GM19463 (cell line): Measurements from ENCODE around the gene DHPS.
A peak's percentile ranks its signal among the peaks of the same experiment; 100 is the strongest.

Experiments
- ATAC-seq: cut with Tn5 transposase; IDR thresholded peaks from one replicate; pipeline ENCODE4 v1.9.1; 2021; ENCODE audit warnings: mild to moderate bottlenecking, moderate library complexity; ENCODE audit not compliant: unreplicated experiment

The DHPS gene

DNA sequence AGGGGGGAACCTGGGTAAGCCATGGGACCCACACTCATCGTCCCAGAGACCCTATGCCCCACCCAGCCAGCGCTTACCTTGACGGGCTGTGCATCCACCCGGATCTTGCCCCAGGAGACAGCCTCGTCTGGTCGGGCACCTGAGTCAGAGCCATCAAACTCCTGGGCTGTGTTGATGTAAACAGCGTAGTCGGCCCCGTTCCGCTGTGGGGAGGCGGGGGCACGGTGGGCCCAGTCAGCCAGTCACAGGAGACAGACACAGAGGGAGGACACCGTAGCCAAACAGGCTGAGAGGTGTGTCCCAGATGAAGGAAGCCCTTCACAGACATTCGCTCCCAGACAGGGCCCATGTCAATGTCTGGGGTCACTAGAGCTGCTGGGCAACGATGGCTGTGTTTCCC, 5.7 kb downstream of the DHPS start:
- no peak for ATAC-seq

DNA sequence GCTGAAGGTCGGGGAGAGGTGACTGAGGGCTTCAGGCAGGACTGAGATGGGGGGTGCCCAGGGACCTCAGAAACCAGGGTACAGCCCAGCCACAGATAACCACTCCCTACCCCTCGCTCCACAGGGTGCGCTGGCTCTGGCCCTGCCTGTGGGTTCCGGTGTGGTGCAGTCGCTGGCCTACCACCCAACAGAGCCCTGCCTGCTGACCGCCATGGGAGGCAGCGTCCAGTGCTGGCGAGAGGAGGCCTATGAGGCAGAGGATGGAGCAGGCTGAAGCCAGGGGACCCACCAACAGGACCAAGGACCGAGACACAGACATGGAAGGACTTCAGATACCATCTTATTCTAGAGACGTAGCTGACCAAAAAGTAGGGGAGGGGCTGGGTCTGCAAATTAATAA, 6.3 kb downstream of the DHPS start:
- ATAC-seq = no peak

- no peak for ATAC-seq
These were observed 8.9 kb downstream of the DHPS start for GRCh38 chr19:12672744-12673143.

GRCh38 chr19:12670159-12670928, 11.3 kb downstream of the DHPS start:
- no peak for ATAC-seq

DNA sequence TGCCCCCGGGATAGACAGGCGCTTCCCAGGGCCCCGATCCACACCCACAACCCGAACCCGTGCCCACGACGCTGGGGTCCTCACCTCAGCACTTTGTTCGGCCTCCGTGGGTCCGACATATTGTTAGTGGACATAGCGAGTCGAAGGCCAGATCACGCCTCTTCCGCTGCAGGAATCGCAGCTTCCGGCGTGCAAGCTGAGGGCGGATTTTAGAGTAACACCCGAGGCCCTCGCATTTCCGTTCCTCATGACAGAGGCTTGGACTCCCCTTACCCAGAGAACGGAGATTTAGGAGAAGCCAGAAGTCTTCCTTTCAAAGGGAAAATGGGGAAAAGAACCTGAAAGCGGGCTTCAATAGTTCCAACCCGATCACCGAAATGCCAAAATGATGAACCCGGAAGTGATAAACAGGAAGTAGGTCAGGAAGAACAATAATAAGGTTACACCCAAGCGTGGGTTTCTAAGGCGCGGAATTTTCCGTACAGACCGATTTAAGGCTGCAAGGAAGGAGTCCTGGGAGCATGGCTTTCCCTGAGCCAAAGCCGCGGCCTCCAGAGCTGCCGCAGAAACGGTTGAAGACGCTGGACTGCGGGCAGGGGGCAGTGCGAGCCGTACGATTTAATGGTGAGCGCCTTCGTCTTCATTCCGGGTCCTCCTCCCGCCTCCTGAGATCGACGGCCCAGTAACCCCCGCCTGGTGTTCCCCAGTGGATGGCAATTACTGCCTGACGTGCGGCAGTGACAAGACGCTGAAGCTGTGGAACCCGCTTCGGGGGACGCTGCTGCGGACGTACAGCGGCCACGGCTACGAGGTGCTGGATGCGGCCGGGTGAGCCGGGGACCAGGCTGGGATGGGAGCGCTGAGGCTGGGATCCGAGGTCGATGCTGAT, 12.2 kb downstream of the DHPS start:
- ATAC-seq = no peak

- ATAC-seq = no peak
These were observed 12.8 kb downstream of the DHPS start for GRCh38 chr19:12668932-12669269.

DNA sequence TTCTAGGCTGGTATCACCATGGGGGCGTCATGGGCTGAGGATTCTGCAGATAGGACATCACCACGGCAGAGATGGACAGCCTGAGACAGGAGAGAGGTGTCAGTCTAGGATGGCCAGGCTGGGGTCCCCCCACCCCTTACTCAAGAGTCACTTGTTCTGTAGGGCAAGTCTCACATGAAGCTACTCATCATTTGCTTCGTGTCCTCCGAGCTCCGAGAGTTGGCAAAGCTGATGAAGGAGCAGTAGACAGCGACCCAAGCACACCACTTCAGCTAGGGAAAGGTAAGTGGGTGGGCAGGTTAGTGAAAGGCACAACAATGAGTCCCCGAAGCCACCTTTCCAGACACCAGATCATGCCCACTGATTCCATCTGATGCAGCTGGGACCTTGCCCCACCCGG, 13.3 kb downstream of the DHPS start:
- no peak for ATAC-seq

GRCh38 chr19:12667731-12668302, 13.9 kb downstream of the DHPS start:
- ATAC-seq = no peak

- ATAC-seq = peak; percentile 68
These were observed 15.2 kb downstream of the DHPS start, which contains the start of the genes MAN2B1 and WDR83 for GRCh38 chr19:12666265-12667048. MAN2B1 (minus strand) TSS chr19:12666742; CDS start chr19:12666701, 41 bp downstream. WDR83 (plus strand) TSS chr19:12666807; CDS start chr19:12669791, 2,984 bp downstream.

DNA sequence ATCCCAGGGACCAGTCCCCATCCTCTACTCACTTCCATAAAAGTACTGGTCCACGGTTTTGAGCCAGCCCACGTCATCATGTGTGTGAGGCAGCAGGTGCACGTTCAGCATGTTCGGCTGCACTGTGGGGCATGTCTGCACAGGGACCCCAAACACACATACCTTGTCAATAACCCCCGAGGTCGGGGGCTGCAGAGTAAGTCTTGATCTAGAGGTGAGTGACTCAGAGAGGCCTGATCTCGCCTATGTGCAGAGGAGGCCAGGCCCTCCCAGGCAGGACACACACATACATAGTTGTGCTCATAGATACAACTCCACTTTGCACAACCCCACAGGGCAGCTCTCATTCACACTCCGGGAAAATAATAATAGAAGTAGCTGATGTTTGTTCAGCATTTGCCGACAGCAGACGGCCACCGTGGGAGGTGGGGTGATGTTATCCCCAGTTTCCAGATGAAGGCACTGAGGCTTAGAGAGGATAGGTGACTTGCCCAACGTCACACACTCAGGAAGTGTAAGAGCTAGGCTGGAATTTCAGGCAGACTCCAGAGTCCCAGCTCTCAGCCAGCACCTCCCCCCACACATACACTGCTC, 15.9 kb downstream of the DHPS start:
- ATAC-seq = no peak

DNA sequence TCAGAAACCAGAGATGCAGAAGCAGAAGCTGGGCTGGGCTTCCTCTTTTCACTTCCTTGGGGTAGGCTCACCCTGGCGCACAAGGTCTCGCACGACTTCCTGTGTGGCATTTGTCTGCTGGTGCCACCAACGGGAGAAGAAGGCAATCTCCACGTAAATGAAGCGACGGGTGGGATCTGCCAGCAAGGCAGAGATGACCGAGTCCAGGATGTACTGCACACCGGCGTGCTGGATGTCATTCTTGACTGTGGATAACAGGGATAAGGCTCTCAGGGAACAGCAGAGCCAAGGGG, 16.5 kb downstream of the DHPS start:
- ATAC-seq = no peak

DNA sequence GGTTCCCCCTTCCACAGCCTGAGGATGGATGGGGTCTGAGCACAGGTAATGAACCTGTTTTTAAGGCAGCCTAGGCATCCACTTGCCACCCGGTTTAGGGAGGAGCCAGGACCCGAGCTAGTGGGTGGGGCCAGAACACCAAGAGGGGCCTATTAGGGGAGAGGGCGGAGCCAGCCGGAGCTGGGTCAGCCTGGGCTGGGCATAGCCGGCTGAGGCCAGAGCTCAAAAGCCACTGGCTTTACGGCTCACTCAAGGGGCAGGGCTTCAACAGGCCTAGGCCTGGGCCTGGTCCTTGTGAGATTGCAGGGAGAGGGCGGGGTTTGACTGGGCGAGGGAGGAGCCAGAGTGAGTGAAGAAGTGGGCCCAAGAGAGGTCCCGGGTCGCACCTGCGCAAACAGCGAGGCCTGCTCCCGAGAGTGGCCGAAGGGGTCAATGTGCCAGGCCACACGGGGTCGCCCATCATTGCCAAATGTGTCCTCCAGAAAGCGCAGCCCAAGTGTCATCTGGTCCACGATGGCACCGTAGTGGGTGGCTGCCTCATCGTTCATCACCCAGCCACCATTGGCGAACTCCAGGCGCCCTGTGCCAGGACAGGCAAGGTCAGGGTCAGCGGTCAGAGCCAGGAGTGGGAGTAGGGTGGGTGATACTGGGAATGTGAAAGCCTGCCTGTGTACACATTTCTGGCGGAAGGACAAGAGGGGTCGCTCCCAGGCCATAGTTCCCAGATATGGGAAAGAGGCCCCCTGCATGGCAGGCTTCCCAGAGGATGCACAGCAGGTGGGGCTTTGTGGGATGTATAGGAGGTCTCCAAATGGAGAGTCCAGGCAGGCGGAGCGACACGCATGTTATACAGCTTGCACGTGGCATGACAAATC, 17.0 kb downstream of the DHPS start:
- ATAC-seq = no peak

- no peak for ATAC-seq
These were observed 20.7 kb downstream of the DHPS start for GRCh38 chr19:12660980-12661379.

- ATAC-seq = no peak
These were observed 23.7 kb downstream of the DHPS start for GRCh38 chr19:12657966-12658365.

DNA sequence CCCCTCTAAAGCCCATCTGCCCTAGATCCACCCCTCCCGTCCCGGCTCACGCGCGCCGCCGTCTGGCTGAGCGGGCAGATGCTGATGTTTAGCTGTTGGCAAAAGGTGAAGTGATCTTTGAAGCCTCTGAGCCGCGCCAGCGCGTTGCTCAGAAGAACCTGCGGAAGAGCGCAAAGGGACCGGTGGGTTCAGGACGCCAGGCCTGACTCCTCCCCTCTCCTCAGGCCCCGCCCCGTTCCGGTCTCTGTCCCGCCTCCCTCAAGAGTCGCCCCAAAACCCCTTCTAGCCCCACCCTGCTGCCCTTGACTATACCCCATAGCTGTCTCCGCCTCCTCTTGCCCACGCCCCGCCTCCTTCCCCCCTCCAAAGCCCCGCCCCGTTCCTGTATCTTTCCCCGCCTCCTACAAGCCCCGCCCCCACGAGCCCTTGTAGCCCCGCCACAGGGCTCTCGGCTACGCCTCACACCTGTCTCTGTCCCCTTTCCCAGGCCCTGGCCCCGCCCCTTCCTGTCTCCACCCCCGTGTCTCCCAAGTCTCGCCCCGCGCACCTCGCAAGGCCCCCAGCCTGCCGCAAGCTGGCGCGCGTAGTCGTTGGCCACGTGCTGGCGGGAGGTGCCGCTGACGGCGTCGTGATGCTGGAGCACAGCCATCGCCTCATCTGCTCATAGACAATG, 24.6 kb downstream of the DHPS start:
- ATAC-seq = no peak

DNA sequence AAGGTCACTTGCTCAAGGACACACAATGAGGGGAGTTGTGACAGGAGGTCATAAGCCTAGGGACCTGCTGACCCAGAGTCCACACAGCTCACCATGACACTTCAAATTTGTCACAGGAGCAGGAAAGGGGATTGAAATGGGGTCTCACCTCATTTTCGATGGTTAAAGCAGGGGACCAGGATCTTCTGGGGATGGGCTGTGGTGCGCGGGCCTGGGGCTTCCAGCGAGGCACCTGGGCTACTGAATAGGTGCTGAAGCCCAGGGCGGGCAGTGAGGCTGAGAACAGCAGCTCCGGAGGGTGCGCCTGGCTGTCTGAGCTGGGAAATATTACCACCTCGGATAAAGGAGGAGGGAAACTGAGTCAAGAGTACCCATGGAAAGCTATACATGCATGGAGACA, 26.1 kb downstream of the DHPS start:
- no peak for ATAC-seq

DNA sequence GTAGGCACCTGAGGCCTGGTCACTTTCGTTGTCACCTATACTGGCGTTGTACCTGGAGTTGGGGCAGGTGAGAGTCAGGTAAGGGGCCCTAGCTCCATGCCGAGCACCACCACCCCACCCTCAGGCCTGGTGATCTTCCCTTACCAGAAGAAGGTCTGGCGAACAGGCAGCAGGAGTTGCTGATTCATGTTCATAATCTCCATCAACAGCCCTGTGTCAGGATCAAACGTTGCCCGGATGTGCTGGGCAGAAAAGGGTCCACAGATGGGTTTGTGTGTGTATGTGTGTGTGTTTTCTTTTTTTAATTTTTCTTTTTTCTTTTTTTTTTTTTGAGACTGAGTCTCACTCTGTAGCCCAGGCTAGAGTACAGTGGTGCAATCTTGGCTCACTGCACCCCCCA, 29.5 kb downstream of the DHPS start:
- no peak for ATAC-seq

DNA sequence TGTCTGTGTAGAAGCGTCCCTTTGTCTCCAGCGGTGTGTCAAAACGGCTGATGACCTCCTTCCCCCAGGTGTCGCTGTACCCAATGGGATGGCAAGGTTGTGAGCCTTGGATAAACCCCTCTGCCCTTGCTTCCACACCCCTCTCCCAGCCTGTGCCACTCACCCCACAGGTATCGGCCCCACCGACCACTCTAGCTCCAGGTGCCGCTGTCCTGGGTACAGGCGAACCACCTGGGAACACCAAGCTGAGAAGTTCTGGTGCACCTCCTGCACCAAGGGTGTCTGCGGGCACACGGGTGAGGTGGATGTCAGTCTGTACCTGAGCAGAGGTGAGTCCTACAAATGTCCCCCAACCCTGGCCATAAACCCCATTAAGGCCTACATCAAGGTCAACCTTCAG, 31.7 kb downstream of the DHPS start:
- ATAC-seq = no peak

GRCh38 chr19:12648088-12648487, 33.6 kb downstream of the DHPS start:
- ATAC-seq = no peak
